ENCODE measurements around the gene IGSF23.
"Not testable (repeated sequence)": the region's sequence is repeated elsewhere in the genome, so short reads cannot be mapped to it uniquely, and the experiment has no call there.

GRCh38 chr19:44593866-44594266 is 19.5 kb upstream of the IGSF23 start:
- TF ChIP-seq, protein P1, sequence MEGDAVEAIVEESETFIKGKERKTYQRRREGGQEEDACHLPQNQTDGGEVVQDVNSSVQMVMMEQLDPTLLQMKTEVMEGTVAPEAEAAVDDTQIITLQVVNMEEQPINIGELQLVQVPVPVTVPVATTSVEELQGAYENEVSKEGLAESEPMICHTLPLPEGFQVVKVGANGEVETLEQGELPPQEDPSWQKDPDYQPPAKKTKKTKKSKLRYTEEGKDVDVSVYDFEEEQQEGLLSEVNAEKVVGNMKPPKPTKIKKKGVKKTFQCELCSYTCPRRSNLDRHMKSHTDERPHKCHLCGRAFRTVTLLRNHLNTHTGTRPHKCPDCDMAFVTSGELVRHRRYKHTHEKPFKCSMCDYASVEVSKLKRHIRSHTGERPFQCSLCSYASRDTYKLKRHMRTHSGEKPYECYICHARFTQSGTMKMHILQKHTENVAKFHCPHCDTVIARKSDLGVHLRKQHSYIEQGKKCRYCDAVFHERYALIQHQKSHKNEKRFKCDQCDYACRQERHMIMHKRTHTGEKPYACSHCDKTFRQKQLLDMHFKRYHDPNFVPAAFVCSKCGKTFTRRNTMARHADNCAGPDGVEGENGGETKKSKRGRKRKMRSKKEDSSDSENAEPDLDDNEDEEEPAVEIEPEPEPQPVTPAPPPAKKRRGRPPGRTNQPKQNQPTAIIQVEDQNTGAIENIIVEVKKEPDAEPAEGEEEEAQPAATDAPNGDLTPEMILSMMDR (conservative IDR thresholded peaks at IDR 0.05; ENCODE audit: low read depth, low read length): not testable (repeated sequence)
- not testable (repeated sequence) for TF ChIP-seq CEBPB (IDR thresholded peaks at IDR 0.05; ENCODE audit: low read depth, low read length)

Data from IMR-90 (cell line).